Activated T-cell treated with anti-CD3 and anti-CD28 coated beads, Interleukin-2, amount 50 U/mL, for 4 hours (primary cell): ENCODE measurements around the gene DOCK2. TPM values are rescaled to one million over a fixed set of nuclear protein-coding genes. Genes with fewer than 3 reads are reported as not detected.
A peak's percentile ranks its signal among the peaks of the same experiment; 100 is the strongest.
"Not testable (repeated sequence)": the region's sequence is repeated elsewhere in the genome, so short reads cannot be mapped to it uniquely, and the experiment has no call there.

Source experiments
- ATAC-seq, 2 donors: fragments of 200-7000 bp; cut with Tn5 transposase; one replicate each; pipeline ENCODE4 v1.10.0; 2021
- DNase-seq: peaks from one replicate; pipeline ENCODE4 v3.0.0-alpha.2; 2020
- H3K27me3 Mint-ChIP-seq: one replicate; pipeline ENCODE4 v1.8.0; 2021; ENCODE audit warnings: low read depth, mixed read lengths
- H3K36me3 Mint-ChIP-seq: one replicate; pipeline ENCODE4 v1.8.0; 2022; ENCODE audit warnings: mixed read lengths; ENCODE audit not compliant: insufficient read depth
- H3K4me1 Mint-ChIP-seq: one replicate; pipeline ENCODE4 v1.8.0; 2021; ENCODE audit warnings: low read depth, mixed read lengths
- H3K4me3 Mint-ChIP-seq: one replicate; pipeline ENCODE4 v1.8.0; 2021; ENCODE audit warnings: mild to moderate bottlenecking, moderate library complexity, mixed read lengths
- H3K9me3 Mint-ChIP-seq: one replicate; pipeline ENCODE4 v1.8.0; 2021; ENCODE audit warnings: mixed read lengths
- total RNA-seq, 3 donors: library from RNA; stranded (reverse); gene quantifications; one replicate each; pipeline ENCODE4 v1.2.1, GENCODE V29; 2021

DOCK2 gene
- 100 to 1,000 TPM; 128 to 134 (median 132) TPM for total RNA-seq

DNA sequence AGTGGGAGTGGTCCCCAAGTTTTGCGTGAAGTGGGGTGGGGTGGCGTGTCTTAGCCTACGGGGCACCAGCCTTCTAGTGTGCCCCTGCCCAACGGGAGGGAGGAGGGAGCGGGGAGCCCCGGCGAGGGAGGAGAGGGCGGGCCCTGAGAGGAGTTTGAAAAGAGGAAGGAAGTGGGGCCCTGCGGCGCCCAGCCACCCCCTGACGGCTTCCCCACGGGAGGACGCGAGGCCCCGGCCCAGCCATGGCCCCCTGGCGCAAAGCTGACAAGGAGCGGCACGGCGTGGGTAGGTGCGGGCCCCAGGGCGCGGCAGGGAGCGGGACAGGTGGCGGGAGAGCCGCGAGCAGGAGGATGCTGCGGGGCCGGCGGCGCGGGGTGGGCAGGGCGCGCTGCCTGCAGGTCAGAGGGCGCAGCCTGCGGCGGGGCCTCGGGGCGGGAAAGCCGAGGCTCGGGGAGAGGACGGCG lies at the start of gene DOCK2:
Gene DOCK2, plus strand, starts transcription at position 191 of the 464 bp plus-strand sequence. Its CDS starts 52 bp downstream, at position 243.
- H3K36me3 Mint-ChIP-seq, result peaks cover 22% of the 10 kb centered on the region
- H3K4me1 Mint-ChIP-seq, result peaks cover 49% of the 10 kb centered on the region
- peaks cover 5% of the 10 kb centered on the region for H3K9me3 Mint-ChIP-seq
- no peaks in the 10 kb centered on the region for H3K27me3 Mint-ChIP-seq
- peak within 1 kb of the TSS; percentile 95 for H3K4me3 Mint-ChIP-seq
- ATAC-seq (peak; percentile 81 to 85), DNase-seq (peak; percentile 58)

GRCh38 chr5:169590602-169591001 lies 46.5 kb upstream of the DOCK2 start:
- Mint-ChIP-seq H3K27me3 (no peaks in the 10 kb centered on the region), H3K36me3 (peaks cover 46% of the 10 kb centered on the region), H3K4me3 (no peak overlapping the region), H3K4me1 (peaks cover 6% of the 10 kb centered on the region), H3K9me3 (no peaks in the 10 kb centered on the region)
- DNase-seq, result no peak
- no peak for ATAC-seq

GRCh38 chr5:169591636-169592035 lies 45.4 kb upstream of the DOCK2 start:
- ATAC-seq, result no peak
- Mint-ChIP-seq H3K27me3 (no peaks in the 10 kb centered on the region), H3K4me1 (no peaks in the 10 kb centered on the region), H3K36me3 (peaks cover 47% of the 10 kb centered on the region), H3K4me3 (no peak overlapping the region), H3K9me3 (no peaks in the 10 kb centered on the region)
- no peak for DNase-seq

- H3K9me3 Mint-ChIP-seq, result no peaks in the 10 kb centered on the region
- H3K4me1 Mint-ChIP-seq, result no peaks in the 10 kb centered on the region
- ATAC-seq, result no peak
- no peaks in the 10 kb centered on the region for H3K27me3 Mint-ChIP-seq
- H3K4me3 Mint-ChIP-seq, result no peak overlapping the region
- peaks cover 54% of the 10 kb centered on the region for H3K36me3 Mint-ChIP-seq
- no peak for DNase-seq
Observed at GRCh38 chr5:169592937-169593650, 44.0 kb upstream of the DOCK2 start.

DNA sequence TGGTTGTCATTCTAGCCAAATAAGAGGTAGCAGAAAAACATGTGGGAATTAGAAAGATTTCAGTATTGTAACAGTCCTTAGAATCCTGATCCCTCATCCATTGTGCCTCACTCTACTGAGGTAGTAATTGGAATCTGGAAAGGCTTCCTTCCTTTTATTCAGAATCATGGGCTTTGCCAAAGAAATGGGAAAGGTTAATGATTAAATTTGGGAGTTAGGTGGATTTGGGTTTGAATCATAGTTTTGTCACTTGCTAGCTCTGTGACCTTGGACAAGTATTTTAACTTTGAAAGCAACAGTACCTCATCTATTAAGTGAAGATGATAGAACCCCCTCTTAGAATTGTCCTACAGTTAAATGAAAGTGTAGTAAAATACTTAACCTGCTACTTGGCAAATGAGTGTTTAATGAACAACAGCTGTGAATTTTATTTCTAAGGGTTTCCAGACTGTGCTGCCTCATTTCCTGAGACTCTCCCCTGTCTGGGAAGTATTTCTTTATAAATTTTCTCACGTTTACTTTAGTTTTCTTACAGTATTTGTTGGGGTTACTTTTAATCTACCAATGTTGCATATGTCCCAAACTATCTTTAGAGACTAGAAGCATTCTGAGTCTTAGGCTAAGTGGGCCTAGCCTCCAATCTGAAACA lies 41.8 kb upstream of the DOCK2 start:
- peaks cover 53% of the 10 kb centered on the region for H3K36me3 Mint-ChIP-seq
- H3K9me3 Mint-ChIP-seq, result no peaks in the 10 kb centered on the region
- DNase-seq (no peak), ATAC-seq (no peak)
- no peak overlapping the region for H3K4me3 Mint-ChIP-seq
- no peaks in the 10 kb centered on the region for H3K27me3 Mint-ChIP-seq
- H3K4me1 Mint-ChIP-seq, result no peaks in the 10 kb centered on the region

GRCh38 chr5:169599451-169599850 lies 37.6 kb upstream of the DOCK2 start:
- DNase-seq, result no peak
- H3K27me3 Mint-ChIP-seq, result no peaks in the 10 kb centered on the region
- no peaks in the 10 kb centered on the region for H3K9me3 Mint-ChIP-seq
- H3K4me1 Mint-ChIP-seq, result no peaks in the 10 kb centered on the region
- no peak for ATAC-seq
- peaks cover 49% of the 10 kb centered on the region for H3K36me3 Mint-ChIP-seq
- no peak overlapping the region for H3K4me3 Mint-ChIP-seq

DNA sequence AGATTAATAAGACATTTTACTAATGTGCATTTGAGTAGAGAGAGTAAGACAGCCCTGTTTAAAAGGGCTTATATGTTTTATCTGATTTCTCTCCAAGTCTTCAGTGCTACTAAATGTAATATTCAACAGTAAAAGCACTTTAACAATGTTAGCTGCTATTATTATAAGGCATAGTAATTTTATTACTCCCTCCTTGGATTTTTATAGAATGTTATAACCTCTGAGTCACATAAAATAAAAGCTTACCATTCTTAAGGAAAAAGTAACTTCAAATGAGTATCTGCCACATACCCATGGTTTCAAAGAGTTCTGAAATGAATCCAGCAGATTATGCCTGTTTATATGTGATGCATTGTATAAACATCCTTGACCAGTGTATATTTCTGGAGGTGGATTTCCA lies 34.5 kb upstream of the DOCK2 start:
- Mint-ChIP-seq H3K4me3 (no peak overlapping the region), H3K9me3 (no peaks in the 10 kb centered on the region), H3K36me3 (peaks cover 41% of the 10 kb centered on the region), H3K4me1 (no peaks in the 10 kb centered on the region), H3K27me3 (peaks cover 4% of the 10 kb centered on the region)
- no peak for DNase-seq
- no peak for ATAC-seq

- DNase-seq (no peak), ATAC-seq (no peak)
- Mint-ChIP-seq H3K9me3 (peaks cover 6% of the 10 kb centered on the region), H3K4me1 (no peaks in the 10 kb centered on the region), H3K27me3 (peaks cover 8% of the 10 kb centered on the region), H3K4me3 (no peak overlapping the region), H3K36me3 (peaks cover 17% of the 10 kb centered on the region)
Observed at GRCh38 chr5:169606279-169606678, 30.8 kb upstream of the DOCK2 start.

GRCh38 chr5:169607882-169608281 lies 29.2 kb upstream of the DOCK2 start:
- H3K9me3 Mint-ChIP-seq, result peaks cover 11% of the 10 kb centered on the region
- H3K4me3 Mint-ChIP-seq, result no peak overlapping the region
- no peaks in the 10 kb centered on the region for H3K4me1 Mint-ChIP-seq
- peaks cover 18% of the 10 kb centered on the region for H3K27me3 Mint-ChIP-seq
- no peak for DNase-seq
- no peak for ATAC-seq
- peaks cover 8% of the 10 kb centered on the region for H3K36me3 Mint-ChIP-seq

DNA sequence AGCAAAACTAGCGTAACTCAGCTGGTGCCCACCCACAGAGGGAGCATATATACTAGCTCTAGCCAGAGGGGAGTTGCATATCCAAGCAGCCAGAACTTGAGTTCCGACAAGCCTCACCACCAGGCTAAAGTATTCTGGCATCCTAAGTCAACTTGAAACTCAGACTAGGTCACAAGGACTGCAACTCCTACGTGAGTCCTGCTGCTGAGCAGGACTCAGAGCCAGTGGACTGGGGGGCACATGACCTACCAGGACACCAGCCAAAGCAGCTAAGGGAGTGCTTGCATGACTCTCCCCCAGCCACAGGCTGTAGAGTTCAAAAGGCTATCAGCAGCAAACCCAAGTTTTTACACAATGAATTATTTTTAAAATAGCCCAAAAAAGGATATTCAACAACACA lies 27.4 kb upstream of the DOCK2 start:
- DNase-seq (no peak), ATAC-seq (no peak)
- Mint-ChIP-seq H3K9me3 (peaks cover 11% of the 10 kb centered on the region), H3K4me3 (no peak overlapping the region), H3K4me1 (no peaks in the 10 kb centered on the region), H3K36me3 (peaks cover 4% of the 10 kb centered on the region), H3K27me3 (peaks cover 23% of the 10 kb centered on the region)

- ATAC-seq (no peak), DNase-seq (no peak)
- Mint-ChIP-seq H3K9me3 (peaks cover 11% of the 10 kb centered on the region), H3K4me3 (no peak overlapping the region), H3K4me1 (no peaks in the 10 kb centered on the region), H3K36me3 (peaks cover 4% of the 10 kb centered on the region), H3K27me3 (peaks cover 24% of the 10 kb centered on the region)
Observed at GRCh38 chr5:169610606-169611005, 26.5 kb upstream of the DOCK2 start.

DNA sequence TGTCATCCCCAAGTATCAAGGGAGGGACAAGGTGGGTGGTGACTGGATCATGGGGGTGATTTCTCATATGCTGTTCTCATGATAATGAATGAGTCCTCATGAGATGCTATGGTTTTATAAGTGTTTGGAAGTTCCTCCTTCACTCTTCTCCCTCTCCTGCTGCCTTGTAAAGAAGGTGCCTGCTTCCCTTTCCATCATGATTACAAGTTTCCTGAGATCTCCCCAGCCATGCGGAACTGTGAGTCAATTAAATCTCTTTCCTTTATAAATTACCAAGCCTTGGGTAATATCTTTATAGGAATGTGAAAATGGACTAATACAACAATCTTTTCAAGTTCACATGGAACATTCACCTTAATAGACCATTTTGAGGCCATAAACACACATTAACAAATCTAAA lies 21.5 kb upstream of the DOCK2 start:
- H3K4me3 Mint-ChIP-seq, result no peak overlapping the region
- H3K36me3 Mint-ChIP-seq, result no peaks in the 10 kb centered on the region
- no peaks in the 10 kb centered on the region for H3K4me1 Mint-ChIP-seq
- H3K9me3 Mint-ChIP-seq, result peaks cover 10% of the 10 kb centered on the region
- DNase-seq (no peak), ATAC-seq (no peak)
- H3K27me3 Mint-ChIP-seq, result peaks cover 25% of the 10 kb centered on the region

DNA sequence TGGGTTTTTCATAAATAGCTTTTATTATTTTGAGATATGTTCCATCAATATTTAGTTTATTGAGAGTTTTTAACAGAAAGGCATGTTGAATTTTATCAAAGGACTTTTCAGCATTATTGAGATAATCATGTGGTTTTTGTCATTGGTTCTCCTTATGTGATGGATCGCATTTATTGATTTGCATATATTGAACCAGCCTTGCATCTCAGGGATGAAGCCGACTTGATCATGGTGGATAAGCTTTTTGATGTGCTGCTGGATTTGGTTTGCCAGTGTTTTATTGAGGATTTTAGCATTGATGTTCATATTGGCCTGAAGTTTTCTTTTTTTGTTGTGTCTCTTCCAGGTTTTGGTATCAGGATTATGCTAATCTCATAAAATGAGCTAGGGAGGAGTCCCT lies 12.8 kb upstream of the DOCK2 start:
- H3K27me3 Mint-ChIP-seq, H3K4me3 Mint-ChIP-seq, DNase-seq, H3K4me1 Mint-ChIP-seq, H3K9me3 Mint-ChIP-seq, ATAC-seq, H3K36me3 Mint-ChIP-seq: not testable (repeated sequence)

- Mint-ChIP-seq H3K4me3 (no peak overlapping the region), H3K4me1 (peaks cover 3% of the 10 kb centered on the region), H3K36me3 (no peaks in the 10 kb centered on the region), H3K9me3 (peaks cover 7% of the 10 kb centered on the region), H3K27me3 (peaks cover 8% of the 10 kb centered on the region)
- ATAC-seq (no peak), DNase-seq (no peak)
Observed at GRCh38 chr5:169626779-169627178, 10.3 kb upstream of the DOCK2 start.

DNA sequence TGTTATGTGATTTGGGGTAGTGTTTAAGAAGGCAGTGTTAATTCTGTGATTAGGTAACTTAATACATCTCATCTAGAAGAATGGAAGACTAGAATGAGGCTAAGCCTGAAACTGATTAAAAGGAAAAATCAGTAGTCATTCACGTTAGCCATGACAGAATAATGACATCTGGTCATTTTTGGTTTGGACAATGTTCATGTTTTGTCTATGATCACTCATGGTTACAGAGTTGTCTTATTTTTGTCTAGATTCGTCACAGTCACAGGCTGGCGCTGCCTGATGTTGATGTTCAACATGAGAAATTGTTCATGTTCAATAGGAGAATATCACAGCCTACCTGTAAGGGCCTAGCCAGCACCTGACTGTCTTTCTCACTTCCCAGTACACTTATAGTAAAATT lies 9.5 kb upstream of the DOCK2 start:
- Mint-ChIP-seq H3K9me3 (peaks cover 7% of the 10 kb centered on the region), H3K36me3 (no peaks in the 10 kb centered on the region), H3K4me3 (no peak overlapping the region), H3K27me3 (peaks cover 7% of the 10 kb centered on the region), H3K4me1 (peaks cover 3% of the 10 kb centered on the region)
- no peak for DNase-seq
- no peak for ATAC-seq
